ENCODE measurements around the gene S100A2.

S100A2 gene

GRCh38 chr1:153519242-153519641, 46.4 kb downstream of the S100A2 start:
- no peak overlapping the region for H3K27ac ChIP-seq (ENCODE audit: low read depth, low read length)
- H4K20me1 ChIP-seq (ENCODE audit: control insufficient read depth, insufficient read depth, low read depth, low read length): no peaks in the 10 kb centered on the region

DNA sequence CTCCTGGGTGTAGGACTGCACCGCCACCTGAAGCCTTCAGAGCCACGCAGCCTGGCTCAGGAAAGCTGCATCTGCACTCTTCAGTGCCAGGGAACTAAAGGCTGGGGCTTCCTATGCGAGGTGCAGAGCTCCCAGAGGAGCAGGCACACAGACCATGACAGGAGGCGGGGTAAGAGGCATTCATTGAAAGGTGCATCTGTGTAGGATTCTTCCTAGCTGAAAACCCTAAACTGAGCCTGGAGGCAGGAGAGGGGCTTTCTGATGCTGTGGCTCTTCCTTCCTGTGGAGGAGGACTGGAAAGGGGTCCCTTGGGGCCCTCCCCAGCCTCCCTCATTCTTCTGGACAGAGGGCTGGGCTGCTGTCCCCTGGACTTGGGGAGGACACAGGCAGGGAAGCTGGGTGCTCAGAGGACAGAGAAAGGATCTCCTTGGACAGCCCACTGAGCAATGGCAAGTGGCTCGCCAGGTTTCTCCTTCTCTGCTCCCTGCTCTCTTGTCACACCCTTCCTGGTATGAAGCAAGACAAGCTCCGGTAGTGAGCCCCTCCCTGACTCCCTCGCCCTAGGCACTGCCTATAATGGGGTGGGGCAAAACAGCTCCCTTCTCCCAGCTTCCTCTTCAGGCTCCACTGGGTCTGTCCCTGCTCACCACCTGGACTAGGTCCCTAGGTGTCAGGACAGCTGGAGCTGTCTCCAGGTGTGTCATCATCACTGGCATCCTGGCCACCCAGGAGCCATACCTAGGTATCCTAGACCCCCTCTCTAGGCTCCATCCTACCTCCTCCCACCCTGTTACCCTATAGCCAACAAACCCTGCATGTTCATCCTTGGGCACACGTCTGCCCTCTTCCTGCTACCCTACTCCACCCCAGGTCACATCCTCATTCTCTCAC, 49.9 kb downstream of the S100A2 start:
- no peaks in the 10 kb centered on the region for H3K36me3 ChIP-seq (ENCODE audit: control insufficient read depth, low read length)
- H3F3A ChIP-seq (ENCODE audit: control insufficient read depth, insufficient read depth): no peaks in the 10 kb centered on the region
- no peaks in the 10 kb centered on the region for H4K20me1 ChIP-seq (ENCODE audit: control insufficient read depth, insufficient read depth, low read depth, low read length)
- H3K9me3 ChIP-seq (ENCODE audit: control insufficient read depth, insufficient read depth, low read length): no peaks in the 10 kb centered on the region
- no peaks in the 10 kb centered on the region for H3K79me2 ChIP-seq (ENCODE audit: control insufficient read depth, low read length)
- peaks cover 4% of the 10 kb centered on the region; the same call in 1 of the 2 replicates for H3K4me1 ChIP-seq (ENCODE audit: control insufficient read depth, low read length)
- H3K9me2 ChIP-seq (replicated peaks; ENCODE audit: control insufficient read depth, low read length): no peaks in the 10 kb centered on the region
- no peak for TF ChIP-seq EZH2phosphoT487 (IDR thresholded peaks at IDR 0.05; ENCODE audit: borderline replicate concordance, low read length)
- TF ChIP-seq CTCF (IDR thresholded peaks at IDR 0.05; ENCODE audit: low read depth, low read length, poor library complexity, severe bottlenecking): no peak
- no peak overlapping the region for H3K4me2 ChIP-seq (ENCODE audit: low read length)
- 0 out of 2 replicates have a peak, but pooled peaks cover 3% of the 10 kb centered on the region for H3K27me3 ChIP-seq (ENCODE audit: control insufficient read depth, low read length)
- H3K27ac ChIP-seq (ENCODE audit: low read depth, low read length): no peak overlapping the region
- no peak overlapping the region for H3K4me3 ChIP-seq (ENCODE audit: low read length)

More at GRCh38 chr1:153519242-153519641, 46.4 kb downstream of the S100A2 start:
- Histone ChIP-seq H3K36me3 (ENCODE audit: control insufficient read depth, low read length) (no peaks in the 10 kb centered on the region), H3K4me2 (ENCODE audit: low read length) (no peak overlapping the region), H3K9me3 (ENCODE audit: control insufficient read depth, insufficient read depth, low read length) (no peaks in the 10 kb centered on the region), H3K4me3 (ENCODE audit: low read length) (no peak overlapping the region), H3F3A (ENCODE audit: control insufficient read depth, insufficient read depth) (no peaks in the 10 kb centered on the region), H3K79me2 (ENCODE audit: control insufficient read depth, low read length) (no peaks in the 10 kb centered on the region), H3K27me3 (ENCODE audit: control insufficient read depth, low read length) (0 out of 2 replicates have a peak, but pooled peaks cover 3% of the 10 kb centered on the region), H3K4me1 (ENCODE audit: control insufficient read depth, low read length) (no peaks in the 10 kb centered on the region), H3K9me2 (replicated peaks; ENCODE audit: control insufficient read depth, low read length) (no peaks in the 10 kb centered on the region)
- TF ChIP-seq EZH2phosphoT487 (IDR thresholded peaks at IDR 0.05; ENCODE audit: borderline replicate concordance, low read length): no peak
- TF ChIP-seq CTCF (IDR thresholded peaks at IDR 0.05; ENCODE audit: low read depth, low read length, poor library complexity, severe bottlenecking): no peak

DNA sequence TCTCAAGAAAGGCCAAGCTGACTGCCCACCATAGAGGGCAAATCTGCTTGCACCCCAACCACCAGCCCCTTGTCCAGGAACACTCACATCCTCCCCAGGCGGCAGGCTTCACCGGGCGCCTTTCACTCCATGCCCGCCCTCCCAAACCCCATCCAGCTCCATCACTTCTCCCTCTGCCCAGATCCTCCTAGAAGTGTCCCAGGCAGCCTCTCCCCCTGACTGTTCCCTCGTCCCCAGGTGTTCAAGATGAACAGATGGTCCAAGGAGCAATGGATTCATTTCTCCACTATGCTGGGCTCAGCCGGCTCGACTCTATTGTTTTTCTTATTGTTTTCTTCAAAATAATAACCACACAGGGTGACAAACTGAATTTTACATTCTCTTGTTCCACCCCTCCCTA, 52.0 kb downstream of the S100A2 start:
- Histone ChIP-seq H3K36me3 (ENCODE audit: control insufficient read depth, low read length) (no peaks in the 10 kb centered on the region), H3K4me3 (ENCODE audit: low read length) (no peak overlapping the region), H3K9me2 (replicated peaks; ENCODE audit: control insufficient read depth, low read length) (no peaks in the 10 kb centered on the region), H3K4me1 (ENCODE audit: control insufficient read depth, low read length) (peaks cover 5% of the 10 kb centered on the region; the same call in 1 of the 2 replicates), H3K27me3 (ENCODE audit: control insufficient read depth, low read length) (0 out of 2 replicates have a peak, but pooled peaks cover 3% of the 10 kb centered on the region), H3K4me2 (ENCODE audit: low read length) (no peak overlapping the region), H4K20me1 (ENCODE audit: control insufficient read depth, insufficient read depth, low read depth, low read length) (no peaks in the 10 kb centered on the region), H3K27ac (ENCODE audit: low read depth, low read length) (no peak overlapping the region), H3F3A (ENCODE audit: control insufficient read depth, insufficient read depth) (no peaks in the 10 kb centered on the region), H3K79me2 (ENCODE audit: control insufficient read depth, low read length) (no peaks in the 10 kb centered on the region), H3K9me3 (ENCODE audit: control insufficient read depth, insufficient read depth, low read length) (no peaks in the 10 kb centered on the region)
- TF ChIP-seq CTCF (IDR thresholded peaks at IDR 0.05; ENCODE audit: low read depth, low read length, poor library complexity, severe bottlenecking): no peak
- no peak for TF ChIP-seq EZH2phosphoT487 (IDR thresholded peaks at IDR 0.05; ENCODE audit: borderline replicate concordance, low read length)

All from DOHH2 (cell line).